Stimulated activated CD8-positive, alpha-beta memory T cell treated with anti-CD3 and anti-CD28 coated beads, Interleukin-15, amount 100 ng/mL, for 24 hours (primary cell): ENCODE data around the gene MCU.
"Not testable (repeated sequence)": the region's sequence is repeated elsewhere in the genome, so short reads cannot be mapped to it uniquely, and the experiment has no call there.

Source experiments
- DNase-seq: peaks from one replicate; pipeline ENCODE4 v3.0.0-alpha.2; 2020; ENCODE audit warnings: low read depth

Gene MCU

GRCh38 chr10:72687035-72687434 lies 4.9 kb upstream of the MCU start:
- no peak for DNase-seq

DNA sequence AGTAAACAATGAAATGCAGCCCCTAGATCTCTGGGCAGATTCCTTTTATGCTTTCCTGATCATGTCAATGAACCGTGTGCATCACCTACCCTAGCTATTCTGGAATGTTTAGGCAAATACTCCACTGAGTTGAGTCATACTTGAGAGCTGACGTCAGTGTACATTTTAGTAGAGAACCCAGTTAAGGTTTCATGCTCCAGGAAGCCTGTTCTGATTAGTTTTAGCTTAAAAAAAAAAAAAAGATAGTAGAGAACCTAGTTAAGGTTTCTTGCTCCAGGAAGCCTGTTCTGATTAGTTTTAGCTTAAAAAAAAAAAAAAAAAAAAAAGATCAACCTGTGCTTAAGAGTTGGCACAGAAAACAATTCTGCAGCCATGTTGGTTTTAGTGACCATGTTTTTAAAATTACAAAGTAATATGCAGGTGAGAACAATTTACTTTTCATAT lies 3.7 kb upstream of the MCU start:
- no peak for DNase-seq

DNA sequence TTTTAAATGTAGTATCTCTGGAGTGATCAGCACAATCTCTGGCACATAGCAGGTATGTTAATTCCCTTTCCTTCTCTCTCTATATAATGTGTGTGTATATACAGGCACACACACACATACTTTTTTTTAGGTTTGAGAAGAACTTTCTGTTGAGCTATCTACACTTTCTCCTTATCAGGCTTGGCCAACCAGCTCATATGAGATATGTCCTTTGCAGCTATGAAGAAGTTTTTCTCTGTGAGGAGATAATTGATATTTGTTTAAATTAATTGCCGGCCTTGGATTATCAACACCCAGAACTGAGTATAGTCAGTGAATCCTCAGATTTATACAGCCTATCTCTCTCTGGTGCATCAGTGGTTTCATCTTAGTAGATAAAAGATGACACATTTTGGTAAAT lies 2.3 kb upstream of the MCU start:
- no peak for DNase-seq

DNA sequence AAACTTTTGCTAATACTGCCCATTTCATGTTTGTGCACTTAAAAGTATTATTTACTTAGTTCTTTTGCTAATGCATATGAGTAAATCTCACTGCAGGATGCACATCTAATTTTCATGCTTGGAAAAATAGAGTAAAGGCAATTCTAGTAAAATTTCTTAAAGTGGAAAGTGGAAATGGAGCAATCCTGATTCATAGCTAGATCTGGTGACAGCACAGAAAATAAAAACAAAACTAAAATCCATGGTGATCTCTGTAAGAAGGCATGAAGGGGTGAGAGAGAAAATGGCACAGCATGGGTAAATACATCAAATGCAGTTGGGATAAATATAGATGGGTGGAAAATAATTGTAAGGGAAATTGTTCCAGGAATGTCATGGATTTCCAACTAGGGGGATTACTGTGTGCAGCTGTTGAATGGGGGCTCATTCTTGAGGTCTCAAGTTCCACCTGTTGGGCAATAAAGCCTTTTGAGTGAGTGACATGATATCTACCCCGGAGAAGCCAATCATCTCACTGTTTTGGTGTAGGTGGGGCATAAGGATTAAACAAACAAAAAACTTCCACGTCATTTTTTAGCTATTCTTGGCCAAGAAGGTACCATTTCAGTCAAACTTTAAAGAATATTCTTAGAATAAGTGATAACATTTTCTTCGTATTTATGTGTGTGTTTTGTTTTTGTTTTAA lies 1.7 kb upstream of the MCU start:
- DNase-seq: no peak

DNA sequence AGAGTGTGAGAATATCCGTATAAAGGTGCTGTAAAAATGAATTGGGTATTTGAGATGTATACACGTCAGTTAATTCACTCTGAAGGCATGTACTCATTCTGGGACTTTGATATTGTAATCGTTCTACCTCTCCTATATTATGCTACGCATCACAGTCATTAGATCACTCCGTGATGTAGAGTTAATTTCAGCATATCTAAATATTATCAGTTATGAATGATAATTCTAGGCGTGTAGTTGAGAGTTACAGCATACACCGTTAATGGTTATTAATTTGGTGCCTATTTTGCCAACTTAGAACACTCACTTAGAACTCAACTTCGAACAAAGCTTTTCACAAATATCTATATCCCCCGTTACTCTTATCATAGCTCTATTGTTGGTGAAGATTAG lies 477 bp upstream of the MCU start:
- no peak for DNase-seq

GRCh38 chr10:72692744-72692993 lies 726 bp downstream of the MCU start:
- DNase-seq: no peak

DNA sequence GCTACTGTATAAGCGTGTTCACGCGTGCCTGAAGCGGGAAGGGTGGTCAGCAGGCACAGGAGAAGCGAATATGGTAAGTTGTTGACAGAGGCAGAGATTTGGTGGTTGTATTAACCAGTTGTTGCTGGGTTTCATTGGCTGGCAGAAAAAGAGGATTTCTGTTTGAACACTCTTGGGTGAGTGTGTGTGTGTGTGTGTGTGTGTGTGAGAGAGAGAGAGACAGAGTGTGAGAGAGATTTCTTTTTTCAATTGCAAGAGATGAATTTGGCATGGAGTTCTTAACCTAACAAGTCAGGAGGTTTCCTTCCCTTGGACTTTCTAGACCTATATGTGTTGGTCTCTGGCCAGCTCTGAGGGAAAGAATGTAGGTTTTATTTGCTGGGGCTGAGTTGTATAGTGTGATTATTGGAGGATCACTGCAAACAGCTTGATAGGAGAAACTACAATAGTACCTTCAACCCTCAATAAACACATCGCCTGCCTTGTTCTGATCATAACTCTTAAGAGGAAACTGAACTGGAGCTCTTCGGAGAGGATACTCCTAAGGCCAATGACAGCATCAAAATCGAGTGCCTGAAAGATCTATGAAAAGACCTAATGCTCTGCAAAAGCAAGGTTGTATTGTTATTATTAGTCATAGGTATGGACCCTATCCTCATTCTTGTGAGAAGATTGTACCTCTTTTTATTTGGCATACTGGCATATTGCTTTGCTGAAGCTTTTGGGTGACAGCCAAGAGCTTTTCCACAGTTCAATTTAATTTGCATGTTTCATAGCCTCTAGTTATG lies 1.2 kb downstream of the MCU start:
- no peak for DNase-seq

DNA sequence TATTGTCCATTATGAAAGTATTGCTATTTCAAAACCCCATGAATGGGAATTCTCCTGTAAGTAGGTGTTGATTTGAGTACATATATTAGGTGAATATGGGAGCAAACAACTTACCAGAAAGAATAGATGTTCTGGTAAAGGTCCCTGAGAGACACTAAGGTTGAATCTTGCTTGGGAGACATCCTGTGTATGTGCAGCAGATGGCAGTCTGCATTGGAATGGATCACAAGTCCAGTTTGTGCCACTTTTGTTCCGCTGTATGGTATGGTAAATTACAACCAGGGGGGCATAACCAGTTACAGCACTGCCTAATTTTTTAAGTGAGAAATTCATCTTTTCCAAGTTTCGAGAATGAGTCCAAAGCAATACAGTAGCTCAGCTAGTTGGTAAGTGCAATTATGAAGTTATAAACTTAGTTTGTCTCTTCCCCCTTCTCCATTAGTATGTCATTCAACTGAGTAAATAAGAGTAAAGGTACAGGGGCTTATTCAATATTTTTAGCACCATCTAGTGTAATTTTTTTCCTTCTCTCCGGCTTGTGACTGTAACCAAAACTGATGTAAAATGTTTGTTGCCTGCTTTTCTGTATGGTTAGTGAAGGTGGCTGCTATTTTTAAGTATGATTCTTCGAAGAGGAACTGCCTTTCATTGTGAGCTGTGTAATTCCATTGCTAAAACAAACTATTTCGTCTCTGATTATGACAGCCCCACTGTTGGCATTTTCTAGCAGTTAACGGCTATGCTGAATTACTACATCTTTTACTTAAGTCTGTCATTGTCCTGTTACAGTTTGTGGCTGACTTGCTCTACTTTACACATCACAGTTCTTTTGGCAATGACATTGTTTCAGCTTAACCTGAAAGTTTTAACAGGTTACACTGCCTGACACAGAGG lies 2.8 kb downstream of the MCU start:
- DNase-seq: no peak

DNA sequence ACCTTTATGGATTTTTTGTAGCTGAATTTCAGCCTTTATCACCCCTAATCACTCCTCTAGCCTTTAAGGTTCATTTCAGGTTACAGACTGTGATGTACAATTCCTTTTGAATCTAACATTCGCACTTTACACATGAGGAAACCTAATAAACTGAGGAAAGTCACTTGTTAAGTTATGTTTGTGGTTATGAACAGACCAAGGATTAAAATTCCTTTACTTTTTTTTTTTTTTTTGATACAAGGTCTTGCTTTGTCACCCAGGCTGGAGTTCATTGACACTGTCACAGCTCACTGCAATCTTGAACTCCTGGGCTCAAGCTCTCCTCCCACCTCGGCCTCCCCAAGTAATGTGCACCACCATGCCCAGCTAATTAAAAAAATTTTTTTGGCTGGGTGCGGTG lies 3.6 kb downstream of the MCU start:
- DNase-seq: no peak

DNA sequence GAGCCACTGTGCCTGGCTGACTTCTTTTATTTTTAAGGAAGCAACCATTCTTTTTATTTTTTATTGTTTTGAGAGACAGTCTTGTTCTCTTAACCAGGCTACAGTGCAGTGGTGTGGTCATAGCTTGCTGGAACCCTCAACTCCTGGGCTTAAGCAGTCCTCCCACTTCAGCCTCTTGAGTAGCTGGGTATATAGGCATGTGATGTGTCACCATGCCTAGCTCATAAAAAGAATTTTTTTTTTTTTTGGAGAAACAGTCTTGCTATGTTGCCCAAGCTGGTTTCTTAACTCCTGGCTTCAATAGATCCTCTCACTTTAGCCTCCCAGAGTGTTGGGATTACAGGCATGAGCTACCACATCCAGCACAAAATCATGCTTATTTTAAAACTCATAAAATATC lies 5.8 kb downstream of the MCU start:
- no peak for DNase-seq

- DNase-seq: not testable (repeated sequence)
Measured at GRCh38 chr10:72702465-72702864, 10.5 kb downstream of the MCU start.

- no peak for DNase-seq
Measured at GRCh38 chr10:72702868-72703581, 11.1 kb downstream of the MCU start.

- DNase-seq: no peak
Measured at GRCh38 chr10:72704117-72704516, 12.2 kb downstream of the MCU start.

- no peak for DNase-seq
Measured at GRCh38 chr10:72709041-72709440, 17.1 kb downstream of the MCU start.

DNA sequence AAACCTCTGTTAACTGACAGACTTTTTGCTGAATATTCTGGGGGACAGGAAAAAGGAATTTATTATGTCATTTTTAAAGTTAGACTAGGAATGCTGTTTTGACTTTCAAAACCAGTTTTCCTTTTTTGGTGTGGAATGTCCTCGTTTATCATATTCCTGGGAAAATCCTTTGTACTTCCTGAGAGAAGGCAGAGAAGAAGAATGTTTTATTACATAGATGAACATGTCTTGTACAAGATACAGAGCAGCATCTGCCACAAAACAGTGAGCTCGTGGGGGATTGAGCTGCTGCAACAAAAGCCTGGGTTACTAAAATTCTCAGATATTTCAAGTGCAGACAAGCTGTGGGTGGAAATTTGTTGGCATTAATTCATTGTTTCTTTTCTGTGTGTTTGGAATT lies 20.2 kb downstream of the MCU start:
- DNase-seq: no peak

- no peak for DNase-seq
Measured at GRCh38 chr10:72719941-72720592, 28.1 kb downstream of the MCU start.

- DNase-seq: no peak
Measured at GRCh38 chr10:72720814-72721660, 29.1 kb downstream of the MCU start.

- no peak for DNase-seq
Measured at GRCh38 chr10:72727130-72727529, 35.2 kb downstream of the MCU start.

- no peak for DNase-seq
Measured at GRCh38 chr10:72728462-72728861, 36.5 kb downstream of the MCU start.

DNA sequence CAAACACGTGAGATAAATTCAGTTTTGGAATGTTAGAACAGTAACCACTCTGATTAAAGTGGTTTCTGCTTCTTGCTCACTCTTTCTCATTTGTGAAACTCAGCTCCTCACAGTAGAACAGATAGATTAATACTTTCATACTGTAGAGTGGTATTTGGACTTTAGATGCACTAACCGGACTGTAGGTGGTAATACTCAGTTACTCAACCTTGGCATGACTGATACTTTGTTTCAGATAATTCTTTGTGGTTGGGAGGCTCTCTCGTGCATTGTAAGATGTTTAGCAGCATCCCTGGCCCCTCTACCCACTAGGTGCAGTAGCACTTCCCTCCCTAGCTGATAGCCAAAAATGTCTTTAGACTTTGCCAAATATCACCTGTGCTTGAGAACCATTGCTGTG lies 37.6 kb downstream of the MCU start:
- DNase-seq: no peak

DNA sequence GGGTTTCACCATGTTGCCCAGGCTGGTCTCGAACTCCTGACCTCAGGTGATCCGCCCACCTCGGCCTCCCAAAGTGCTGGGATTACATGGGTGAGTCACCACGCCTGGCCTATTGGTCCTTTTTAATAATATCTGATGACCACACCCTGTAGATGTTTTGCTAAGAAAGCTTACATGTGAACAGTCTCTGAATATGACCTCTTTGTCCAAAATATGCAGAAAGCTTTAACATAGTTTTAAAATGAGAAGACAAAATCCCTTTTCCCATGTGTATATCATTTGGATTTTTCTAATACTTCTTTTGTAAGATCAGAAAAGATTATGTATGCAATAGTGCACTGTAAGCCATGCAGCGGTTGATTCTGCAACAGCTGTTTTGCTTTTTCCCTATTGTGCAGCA lies 38.5 kb downstream of the MCU start:
- no peak for DNase-seq
